Activated T-helper 1 cell treated with anti-CD3 and anti-CD28 coated beads, Interleukin-12 subunit alpha, Interleukin-12 subunit beta, Interleukin-2, Interleukin-4 antibody, amounts not matched to agents 30 ng/mL and 10 ng/mL and 1 ng/mL, durations not matched to agents 14 hours and 24 hours and 36 hours (primary cell): Measurements from ENCODE around the gene PKD1. TPM values are rescaled to one million over a fixed set of nuclear protein-coding genes. Genes with fewer than 3 reads are reported as not detected.
A peak's percentile ranks its signal among the peaks of the same experiment; 100 is the strongest.

Experiments used
- DNase-seq: peaks from one replicate; pipeline ENCODE4 v3.0.0; 2021; ENCODE audit warnings: low spot score
- H3K27ac Mint-ChIP-seq: one replicate; pipeline ENCODE4 v1.8.0; 2021; ENCODE audit warnings: mild to moderate bottlenecking, mixed read lengths
- H3K27me3 Mint-ChIP-seq: one replicate; pipeline ENCODE4 v1.8.0; 2022; ENCODE audit warnings: mild to moderate bottlenecking, moderate library complexity, mixed read lengths; ENCODE audit not compliant: insufficient read depth
- H3K36me3 Mint-ChIP-seq: one replicate; pipeline ENCODE4 v1.8.0; 2021; ENCODE audit warnings: low read depth, mixed read lengths
- H3K4me1 Mint-ChIP-seq: one replicate; pipeline ENCODE4 v1.8.0; 2021; ENCODE audit warnings: low read depth, mixed read lengths
- H3K4me3 Mint-ChIP-seq: one replicate; pipeline ENCODE4 v1.8.0; 2021; ENCODE audit warnings: mild to moderate bottlenecking, moderate library complexity, mixed read lengths
- H3K9me3 Mint-ChIP-seq: one replicate; pipeline ENCODE4 v1.8.0; 2021; ENCODE audit warnings: mixed read lengths
- intact Hi-C: fragments of 100-400 bp; cut with micrococcal nuclease; formaldehyde crosslinking; loops from one replicate; pipeline ENCODE4 v1.15.1; 2024
- total RNA-seq: library from RNA; stranded (reverse); gene quantifications from 2 replicates; pipeline ENCODE4 v1.2.3, GENCODE V29; 2022

Gene PKD1
- total RNA-seq, 1 donor from 2014 or later, result 92.5 TPM

GRCh38 chr16:2053211-2053610 lies 82.5 kb downstream of the PKD1 start:
- peaks cover 9% of the 10 kb centered on the region for H3K36me3 Mint-ChIP-seq
- no peak overlapping the region for H3K27ac Mint-ChIP-seq
- peaks cover 9% of the 10 kb centered on the region for H3K4me1 Mint-ChIP-seq
- intact Hi-C loops, result no loop called here
- H3K27me3 Mint-ChIP-seq, result no peaks in the 10 kb centered on the region
- H3K9me3 Mint-ChIP-seq, result no peaks in the 10 kb centered on the region
- DNase-seq, result no peak
- H3K4me3 Mint-ChIP-seq, result no peak overlapping the region

- Mint-ChIP-seq H3K9me3 (no peaks in the 10 kb centered on the region), H3K27ac (peak overlapping the region; percentile 83), H3K4me3 (peak overlapping the region; percentile 93), H3K27me3 (no peaks in the 10 kb centered on the region), H3K36me3 (peaks cover 12% of the 10 kb centered on the region), H3K4me1 (peaks cover 21% of the 10 kb centered on the region)
- intact Hi-C loops, result loop anchor here (10.0 kb wide), 1 partner anchor 623 kb away; the partner anchor contains the start of gene UQCC4
- no peak for DNase-seq
Measured at GRCh38 chr16:2048116-2048543, 87.6 kb downstream of the PKD1 start.

- peaks cover 12% of the 10 kb centered on the region for H3K36me3 Mint-ChIP-seq
- peak within 1 kb of the TSS; percentile 83 for H3K27ac Mint-ChIP-seq
- no peaks in the 10 kb centered on the region for H3K9me3 Mint-ChIP-seq
- no peaks in the 10 kb centered on the region for H3K27me3 Mint-ChIP-seq
- intact Hi-C loops, result loop anchor here (1.0 to 10.0 kb wide), 8 partner anchors 24 to 623 kb away; partner anchors contain the start of genes MLST8, TRAF7, UQCC4 and ZNF598
- peak; percentile 95 for DNase-seq
- H3K4me1 Mint-ChIP-seq, result peaks cover 21% of the 10 kb centered on the region
- H3K4me3 Mint-ChIP-seq, result peak within 1 kb of the TSS; percentile 93
Measured at GRCh38 chr16:2047330-2048115, 88.2 kb downstream of the PKD1 start, which contains the start of the genes NTHL1 and TSC2. Gene NTHL1, minus strand, starts transcription at chr16:2047834. Its CDS starts 11 bp downstream, at chr16:2047823. Gene TSC2, plus strand, starts transcription at chr16:2047985. Its CDS starts 631 bp downstream, at chr16:2048616.

GRCh38 chr16:2046893-2047329 lies 88.8 kb downstream of the PKD1 start:
- intact Hi-C loops, result loop anchor here (1.0 to 10.0 kb wide), 8 partner anchors 24 to 622 kb away; partner anchors contain the start of genes MLST8, TRAF7, UQCC4 and ZNF598
- no peak for DNase-seq
- Mint-ChIP-seq H3K27ac (peak overlapping the region; percentile 67), H3K4me3 (peak overlapping the region; percentile 93), H3K9me3 (no peaks in the 10 kb centered on the region), H3K27me3 (no peaks in the 10 kb centered on the region), H3K4me1 (peaks cover 21% of the 10 kb centered on the region), H3K36me3 (peaks cover 12% of the 10 kb centered on the region)

GRCh38 chr16:2045965-2046892 lies 89.5 kb downstream of the PKD1 start:
- intact Hi-C loops, result loop anchor here (10.0 kb wide), 1 partner anchor 621 kb away; the partner anchor contains the start of gene UQCC4
- Mint-ChIP-seq H3K27ac (no peak overlapping the region), H3K9me3 (no peaks in the 10 kb centered on the region), H3K36me3 (peaks cover 10% of the 10 kb centered on the region), H3K4me3 (peak overlapping the region; percentile 93), H3K27me3 (no peaks in the 10 kb centered on the region), H3K4me1 (peaks cover 21% of the 10 kb centered on the region)
- no peak for DNase-seq

GRCh38 chr16:2044541-2044940 lies 91.2 kb downstream of the PKD1 start:
- H3K9me3 Mint-ChIP-seq, result no peaks in the 10 kb centered on the region
- H3K27ac Mint-ChIP-seq, result no peak overlapping the region
- intact Hi-C loops, result loop anchor here (10.0 kb wide), 1 partner anchor 620 kb away; the partner anchor contains the start of gene UQCC4
- DNase-seq, result no peak
- no peaks in the 10 kb centered on the region for H3K27me3 Mint-ChIP-seq
- H3K4me3 Mint-ChIP-seq, result no peak overlapping the region
- H3K4me1 Mint-ChIP-seq, result peaks cover 21% of the 10 kb centered on the region
- peaks cover 8% of the 10 kb centered on the region for H3K36me3 Mint-ChIP-seq

- H3K27ac Mint-ChIP-seq, result no peak overlapping the region
- H3K4me3 Mint-ChIP-seq, result no peak overlapping the region
- H3K36me3 Mint-ChIP-seq, result peaks cover 8% of the 10 kb centered on the region
- H3K9me3 Mint-ChIP-seq, result no peaks in the 10 kb centered on the region
- H3K4me1 Mint-ChIP-seq, result peaks cover 18% of the 10 kb centered on the region
- intact Hi-C loops, result loop anchor here (10.0 kb wide), 1 partner anchor 619 kb away; the partner anchor contains the start of gene UQCC4
- no peak for DNase-seq
- H3K27me3 Mint-ChIP-seq, result no peaks in the 10 kb centered on the region
Measured at GRCh38 chr16:2043667-2044451, 91.8 kb downstream of the PKD1 start.

- intact Hi-C loops, result loop anchor here (10.0 kb wide), 1 partner anchor 618 kb away; the partner anchor contains the start of gene UQCC4
- H3K4me1 Mint-ChIP-seq, result peaks cover 12% of the 10 kb centered on the region
- no peaks in the 10 kb centered on the region for H3K27me3 Mint-ChIP-seq
- H3K9me3 Mint-ChIP-seq, result no peaks in the 10 kb centered on the region
- H3K27ac Mint-ChIP-seq, result no peak overlapping the region
- DNase-seq, result no peak
- peaks cover 3% of the 10 kb centered on the region for H3K36me3 Mint-ChIP-seq
- H3K4me3 Mint-ChIP-seq, result no peak overlapping the region
Measured at GRCh38 chr16:2042986-2043666, 92.6 kb downstream of the PKD1 start.

- H3K4me3 Mint-ChIP-seq, result no peak overlapping the region
- intact Hi-C loops, result loop anchor here (10.0 kb wide), 1 partner anchor 618 kb away; the partner anchor contains the start of gene UQCC4
- no peaks in the 10 kb centered on the region for H3K9me3 Mint-ChIP-seq
- DNase-seq, result no peak
- peaks cover 2% of the 10 kb centered on the region for H3K36me3 Mint-ChIP-seq
- no peak overlapping the region for H3K27ac Mint-ChIP-seq
- peaks cover 12% of the 10 kb centered on the region for H3K4me1 Mint-ChIP-seq
- H3K27me3 Mint-ChIP-seq, result no peaks in the 10 kb centered on the region
Measured at GRCh38 chr16:2042171-2042985, 93.3 kb downstream of the PKD1 start.

GRCh38 chr16:2040787-2041522 lies 94.7 kb downstream of the PKD1 start:
- no peaks in the 10 kb centered on the region for H3K4me1 Mint-ChIP-seq
- no peaks in the 10 kb centered on the region for H3K9me3 Mint-ChIP-seq
- no peak overlapping the region for H3K27ac Mint-ChIP-seq
- intact Hi-C loops, result loop anchor here (10.0 kb wide), 1 partner anchor 616 kb away; the partner anchor contains the start of gene UQCC4
- no peak overlapping the region for H3K4me3 Mint-ChIP-seq
- H3K36me3 Mint-ChIP-seq, result no peaks in the 10 kb centered on the region
- H3K27me3 Mint-ChIP-seq, result no peaks in the 10 kb centered on the region
- no peak for DNase-seq
